Hematopoietic multipotent progenitor cell treated with erythropoietin and hydrocortisone succinate and interleukin-3 and kit ligand, for 8 days (in vitro differentiated cells): ENCODE measurements around the gene NUMBL.
A peak's percentile ranks its signal among the peaks of the same experiment; 100 is the strongest.

Experiments
- DNase-seq: peaks from one replicate; pipeline ENCODE4 v3.0.0-alpha.2; 2015

NUMBL gene

DNA sequence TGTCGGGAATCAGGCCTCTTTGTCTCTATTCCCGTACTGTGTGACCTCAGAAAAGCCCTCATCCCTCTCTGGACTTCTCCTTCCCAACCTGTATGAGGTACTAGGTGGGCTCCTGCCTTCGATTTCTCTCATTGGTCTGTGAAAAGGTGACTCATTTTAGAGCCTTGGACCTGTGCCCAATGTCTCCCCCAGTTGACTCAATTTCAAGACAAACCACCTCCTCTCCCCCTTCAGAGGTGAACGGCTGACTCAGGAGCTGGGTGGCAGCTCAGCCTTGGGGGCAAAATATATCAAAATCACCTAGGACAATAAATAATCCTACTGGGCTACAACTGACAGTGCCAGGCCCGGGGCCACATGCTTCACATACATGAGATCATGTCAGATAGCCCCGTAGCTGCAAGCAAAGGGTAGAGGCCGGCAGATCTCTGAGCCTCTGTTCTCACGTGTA lies 25.6 kb upstream of the NUMBL start:
- peak; percentile 62 for DNase-seq

DNA sequence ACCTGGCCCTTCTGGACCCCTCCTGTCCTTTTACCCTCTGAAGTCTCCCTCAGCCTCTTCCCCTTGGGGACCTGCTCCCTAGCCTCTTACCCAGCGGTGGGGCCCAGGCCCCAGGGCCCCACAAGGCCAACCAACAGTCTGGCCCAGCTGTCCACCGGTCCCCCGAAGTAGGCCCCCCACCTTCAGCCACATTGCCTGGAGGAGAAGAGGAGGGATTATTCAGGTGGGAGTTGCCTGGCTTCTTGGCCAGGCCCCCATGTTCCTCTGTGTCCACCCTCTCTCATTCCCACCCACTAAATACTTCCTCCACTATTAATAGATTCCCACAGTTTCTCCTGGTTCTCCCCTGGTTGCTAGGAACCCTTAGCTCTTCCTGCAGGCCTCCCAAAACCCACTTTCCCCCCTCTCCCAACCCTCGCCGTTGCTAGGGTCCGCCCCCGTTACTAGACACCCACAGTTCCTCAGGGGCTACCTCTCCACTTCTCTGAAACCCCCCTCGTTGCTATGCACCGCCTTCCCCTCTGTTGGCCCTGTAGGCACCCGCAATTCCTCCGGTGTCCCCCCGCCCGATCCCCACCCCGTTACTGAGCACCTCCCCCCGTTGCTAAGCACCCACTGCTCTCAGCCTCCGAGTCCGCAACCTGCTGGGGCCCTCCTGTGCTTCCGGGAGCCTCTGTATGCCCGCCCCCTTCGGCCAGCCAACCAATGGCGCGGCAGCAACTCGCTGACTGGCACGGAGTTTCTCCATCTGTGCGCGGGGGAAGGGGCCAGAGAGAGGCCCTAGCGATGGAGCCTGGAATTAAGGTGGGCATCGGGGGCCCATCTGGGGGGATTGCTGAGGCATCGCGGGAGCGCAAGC lies 24.2 kb upstream of the NUMBL start:
- peak; percentile 91 for DNase-seq

DNA sequence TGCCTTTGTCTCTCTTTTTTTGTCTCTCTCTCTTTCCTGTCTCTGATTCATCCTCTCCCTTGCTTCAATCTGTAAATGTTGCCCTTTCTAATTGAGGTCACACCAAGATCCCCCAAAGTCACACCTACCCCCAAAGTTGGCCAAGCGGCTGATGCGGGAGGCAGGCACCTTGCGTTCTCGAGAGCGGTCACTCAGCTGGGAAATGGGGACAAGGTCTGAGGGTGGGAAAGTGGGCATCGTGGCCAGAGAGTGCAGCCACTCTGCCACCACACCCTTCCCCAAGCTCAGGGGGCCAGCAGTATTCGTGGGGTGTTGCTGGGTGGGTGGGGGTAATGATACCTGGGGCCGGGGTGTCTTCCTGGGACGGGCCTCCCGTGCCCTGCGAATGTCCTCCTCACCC lies 23.5 kb upstream of the NUMBL start:
- no peak for DNase-seq

DNA sequence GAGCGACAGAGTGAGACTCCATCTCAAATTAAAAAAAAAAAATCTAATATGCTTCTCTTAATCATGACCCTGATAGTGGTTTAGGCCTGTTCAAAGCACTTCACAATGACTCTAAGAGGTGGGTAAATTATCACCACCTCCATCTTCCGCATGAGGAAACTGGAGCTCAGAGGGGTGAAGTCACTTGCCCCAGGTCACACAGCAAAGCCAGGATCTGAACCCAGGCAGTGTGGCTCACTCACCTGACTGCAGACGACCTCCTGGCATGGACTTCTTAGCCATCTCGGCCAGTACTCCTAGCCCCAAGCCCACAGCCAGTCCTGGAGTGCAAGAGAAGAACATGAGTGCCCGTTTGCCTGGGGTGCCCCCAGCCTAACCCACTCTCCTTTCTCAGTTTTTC lies 19.4 kb upstream of the NUMBL start:
- no peak for DNase-seq

GRCh38 chr19:40707615-40708014 lies 17.2 kb upstream of the NUMBL start:
- no peak for DNase-seq

DNA sequence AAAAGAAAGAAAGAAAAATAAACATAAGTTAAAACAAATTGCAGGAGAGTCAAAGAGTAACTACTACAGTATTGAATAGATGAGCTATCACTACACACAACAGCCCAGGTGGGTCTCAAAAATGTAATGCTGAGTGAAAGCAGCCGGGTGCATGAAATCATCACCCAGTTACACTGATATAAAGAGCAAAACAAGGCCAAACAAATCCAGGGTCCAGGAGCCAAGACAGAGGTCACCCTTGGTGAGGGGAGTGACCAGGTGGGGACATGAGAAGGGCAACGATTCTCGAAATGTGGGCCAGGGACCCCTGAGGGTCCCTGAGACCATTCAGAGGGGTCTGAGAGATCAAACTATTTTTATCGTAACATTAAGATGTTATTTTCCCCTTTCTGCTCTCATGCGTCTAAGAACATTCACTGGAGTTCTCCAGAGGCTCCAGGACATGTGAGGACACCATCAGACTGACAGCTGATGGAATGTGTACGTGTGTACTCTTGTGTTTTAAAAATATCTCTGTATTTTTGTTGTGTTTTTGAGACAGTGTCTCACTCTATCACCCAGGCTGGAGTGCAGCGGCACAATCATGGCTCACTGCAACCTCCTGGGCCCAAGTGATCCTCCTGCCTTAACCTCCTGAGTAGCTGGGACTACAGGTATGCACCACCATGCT lies 15.6 kb upstream of the NUMBL start:
- no peak for DNase-seq

DNA sequence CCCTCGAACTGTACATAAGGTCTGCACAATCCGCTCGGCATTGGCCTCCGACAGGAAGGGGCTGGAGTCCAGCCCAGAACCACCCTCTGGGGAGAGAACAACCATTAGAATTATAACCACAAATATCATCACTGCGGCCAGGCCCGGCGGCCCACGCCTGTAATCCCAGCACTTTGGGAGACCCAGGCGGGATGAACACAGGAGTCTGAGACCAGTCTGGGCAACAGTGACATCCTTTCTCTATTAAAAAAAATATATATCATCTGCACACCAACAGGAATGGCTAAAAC lies 14.9 kb upstream of the NUMBL start:
- no peak for DNase-seq

- DNase-seq = peak; percentile 6
These were observed 14.3 kb upstream of the NUMBL start for GRCh38 chr19:40704491-40705361.

DNA sequence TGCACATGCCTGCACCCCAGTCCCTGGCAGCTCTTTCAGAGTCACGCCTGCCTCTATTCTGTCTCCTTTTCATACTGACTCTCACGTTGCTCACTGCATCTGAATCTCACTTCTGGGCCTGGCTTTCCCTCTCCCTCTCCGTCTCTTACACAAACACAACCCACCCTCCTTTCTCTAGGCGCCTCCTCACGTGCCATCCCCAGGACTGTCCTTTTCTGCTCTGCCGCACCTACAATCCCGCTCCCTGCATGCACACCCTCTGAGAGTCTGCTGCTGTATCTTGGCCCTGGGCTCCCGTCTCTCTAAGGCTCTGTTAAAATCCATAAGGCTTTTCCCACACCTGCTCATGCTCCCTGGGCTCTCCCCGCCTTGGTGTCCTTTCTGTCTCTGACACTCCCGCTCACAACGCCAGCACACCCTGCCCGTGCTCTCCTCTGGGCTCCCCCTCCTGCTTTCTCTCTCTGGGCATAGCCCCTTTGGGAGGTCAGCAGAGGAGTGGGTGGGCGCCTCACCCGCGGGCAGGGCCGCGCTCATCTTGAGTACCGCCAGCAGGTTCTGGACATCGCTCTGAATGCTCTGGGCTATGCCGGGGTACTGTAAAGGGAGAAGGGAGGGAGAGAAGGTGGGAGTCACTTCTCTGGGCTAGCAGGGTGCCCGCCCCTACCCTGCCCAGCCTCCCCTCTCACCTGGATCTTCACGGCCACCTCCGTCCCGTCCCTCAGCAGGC lies 12.7 kb upstream of the NUMBL start:
- no peak for DNase-seq

DNA sequence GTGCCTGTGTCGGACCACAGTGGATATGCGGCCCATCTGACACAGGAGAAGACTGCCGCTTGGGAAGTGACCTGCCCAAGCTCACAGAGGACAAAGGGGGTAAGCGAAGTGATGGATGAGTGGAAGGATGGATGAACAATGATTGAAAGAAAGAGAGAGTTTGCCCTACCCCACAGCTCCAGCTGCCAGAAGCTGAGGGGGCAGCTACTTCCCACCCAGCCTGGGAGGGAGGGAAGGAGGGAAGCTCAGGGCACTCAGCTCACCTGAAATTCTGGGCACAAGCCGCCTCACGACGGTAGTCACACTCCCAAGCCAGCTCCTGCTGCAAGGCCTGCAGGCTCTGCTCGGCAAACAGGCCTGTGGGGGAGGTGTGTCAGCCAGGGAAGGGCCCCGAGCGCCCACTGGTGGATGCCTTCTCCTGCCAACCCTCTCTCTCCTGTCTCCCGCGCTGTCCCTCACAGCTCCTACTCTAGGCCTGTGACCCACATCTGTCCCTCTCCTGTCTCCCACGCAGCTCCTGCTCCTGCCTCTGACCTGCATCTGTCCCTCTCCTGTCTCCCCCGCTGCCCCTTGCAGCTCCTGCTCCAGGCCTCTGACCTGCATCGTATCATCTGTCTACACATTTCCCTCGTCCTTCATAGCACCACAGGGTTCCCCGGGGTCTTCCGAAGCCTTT lies 12.0 kb upstream of the NUMBL start:
- DNase-seq = peak; percentile 24

- no peak for DNase-seq
These were observed 11.3 kb upstream of the NUMBL start for GRCh38 chr19:40701758-40702157.

GRCh38 chr19:40700083-40700482 lies 9.6 kb upstream of the NUMBL start:
- no peak for DNase-seq

DNA sequence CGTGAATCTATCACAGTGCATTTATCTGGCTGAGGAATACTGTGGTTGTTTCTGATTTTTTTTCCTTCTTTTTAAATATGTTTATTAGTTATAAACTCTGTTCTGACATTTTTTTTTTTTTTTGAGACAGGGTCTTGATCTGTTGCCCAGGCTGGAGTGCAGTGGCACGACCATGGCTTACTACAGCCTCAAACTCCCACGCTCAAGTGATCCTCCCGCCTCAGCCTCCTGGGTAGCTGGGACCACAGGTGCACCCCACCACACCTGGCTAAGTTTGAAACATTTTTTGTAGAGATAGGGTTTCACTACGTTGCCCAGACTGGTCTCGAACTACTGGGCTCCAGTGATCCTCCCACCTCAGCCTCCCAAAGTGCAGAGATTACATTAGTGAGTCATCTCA lies 6.6 kb upstream of the NUMBL start:
- no peak for DNase-seq

DNA sequence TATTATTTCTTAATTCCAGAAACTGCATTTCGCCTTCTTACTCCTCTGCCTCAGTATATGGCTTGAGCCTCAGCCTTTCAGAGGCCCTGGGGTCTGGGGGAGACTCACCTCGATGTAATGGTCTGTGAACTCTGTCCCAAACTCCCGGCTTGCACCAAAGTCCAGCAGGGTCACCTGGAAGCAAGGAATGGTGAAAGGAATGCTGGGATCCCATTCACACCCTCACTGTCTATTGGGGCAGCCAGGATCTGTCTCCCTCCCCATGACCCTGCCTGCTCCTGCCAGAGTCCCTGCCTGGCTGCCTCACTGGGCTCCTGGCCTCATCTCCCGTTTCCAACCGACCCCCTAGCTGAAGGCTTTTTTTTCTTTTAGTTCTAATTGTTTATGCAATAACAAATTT lies 5.4 kb upstream of the NUMBL start:
- DNase-seq = no peak

- DNase-seq = no peak
These were observed 3.4 kb upstream of the NUMBL start for GRCh38 chr19:40693896-40694295.

GRCh38 chr19:40693150-40693788 lies 2.8 kb upstream of the NUMBL start:
- DNase-seq = no peak

GRCh38 chr19:40692212-40692551 lies 1.7 kb upstream of the NUMBL start:
- DNase-seq = no peak

DNA sequence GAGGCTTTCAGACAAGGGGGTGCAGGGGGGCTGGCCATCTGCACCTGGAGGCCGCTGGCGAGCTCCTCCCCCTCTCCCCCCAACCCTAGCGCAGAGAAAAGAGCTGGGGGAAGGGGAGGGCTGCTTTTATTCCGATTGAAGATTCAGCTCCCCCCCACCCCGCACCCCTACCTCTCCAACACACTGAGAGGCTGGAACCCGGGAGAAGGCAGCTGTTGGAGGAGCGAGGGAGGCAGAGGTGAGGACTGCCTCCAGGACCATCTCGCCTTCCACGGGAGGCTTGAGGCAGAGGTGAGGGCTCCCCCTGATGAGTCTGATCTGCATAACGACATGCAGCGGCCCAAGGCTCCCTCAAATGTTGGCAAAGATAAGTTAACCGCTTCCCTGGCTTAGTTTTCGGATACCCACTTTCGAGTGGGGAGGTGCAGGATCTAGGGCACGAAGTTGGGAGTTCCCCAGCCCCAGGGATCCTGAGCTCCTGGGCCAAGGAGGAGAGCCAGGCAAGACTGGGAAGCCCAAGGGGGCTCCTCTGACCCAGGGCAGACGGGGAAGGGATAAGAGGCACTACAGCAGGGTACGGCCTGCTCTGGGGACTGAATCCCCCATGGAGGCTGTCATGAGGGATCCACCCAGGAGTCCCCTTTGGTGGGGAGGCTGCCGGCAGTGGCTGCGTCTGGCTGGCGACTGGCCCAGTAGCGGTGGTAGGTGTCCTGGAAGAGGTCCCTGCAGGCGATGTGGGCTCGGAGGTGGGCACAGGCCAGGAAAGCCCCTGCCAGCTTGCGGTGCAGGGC lies 1.2 kb upstream of the NUMBL start:
- DNase-seq = peak; percentile 64

GRCh38 chr19:40690693-40691420 lies 406 bp upstream of the NUMBL start:
- DNase-seq = peak; percentile 89

GRCh38 chr19:40689339-40690049 lies 957 bp downstream of the NUMBL start:
- DNase-seq = no peak
